Nephron progenitor cell (in vitro differentiated cells): ENCODE data around the gene APLP2.
"Not testable (repeated sequence)": the region's sequence is repeated elsewhere in the genome, so short reads cannot be mapped to it uniquely, and the experiment has no call there.

Source experiments
- DNase-seq: peaks from one replicate; pipeline ENCODE4 v3.0.0; 2021
- H3K27ac Mint-ChIP-seq: 2 replicates; pipeline ENCODE4 v1.8.0; 2021; ENCODE audit warnings: mild to moderate bottlenecking, moderate library complexity, mixed read lengths
- H3K27me3 Mint-ChIP-seq: 2 replicates; pipeline ENCODE4 v1.8.0; 2021; ENCODE audit warnings: mild to moderate bottlenecking, low read depth, mixed read lengths; ENCODE audit not compliant: poor library complexity
- H3K36me3 Mint-ChIP-seq: 2 replicates; pipeline ENCODE4 v1.8.0; 2021; ENCODE audit warnings: low read depth, mixed read lengths
- H3K4me1 Mint-ChIP-seq: 2 replicates; pipeline ENCODE4 v1.8.0; 2021; ENCODE audit warnings: mixed read lengths
- H3K4me3 Mint-ChIP-seq: 2 replicates; pipeline ENCODE4 v1.8.0; 2021; ENCODE audit warnings: mild to moderate bottlenecking, moderate library complexity, mixed read lengths
- H3K9me3 Mint-ChIP-seq: 2 replicates; pipeline ENCODE4 v1.8.0; 2021; ENCODE audit warnings: mild to moderate bottlenecking, moderate library complexity, mixed read lengths
- TF ChIP-seq, protein P1 (sequence below): fragments of 200-600 bp; sonication (generic); IDR thresholded peaks from 2 replicates; pipeline ENCODE4 v1.5.0; 2021; ENCODE audit warnings: antibody characterized with exemption

The APLP2 gene

DNA sequence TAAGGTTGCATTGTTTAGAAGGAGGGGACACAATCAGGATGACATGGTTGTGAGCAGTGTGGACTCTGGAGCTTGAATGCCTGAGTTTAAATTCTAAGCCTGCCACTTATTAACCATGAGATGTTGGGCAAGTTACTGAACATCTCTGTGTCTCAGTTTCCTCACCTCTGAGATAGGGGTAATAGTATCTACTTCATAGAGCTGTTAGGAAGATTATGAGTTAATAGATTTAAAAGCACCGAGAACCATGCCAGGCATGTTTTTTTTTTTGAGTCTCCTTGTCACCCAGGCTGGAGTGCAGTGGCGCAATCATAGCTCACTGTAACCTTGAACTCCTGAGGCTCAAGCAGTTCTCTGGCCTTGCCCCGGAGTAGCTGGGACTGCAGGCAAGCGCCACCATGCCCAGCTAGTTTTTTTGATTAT is 123.2 kb downstream of the APLP2 start:
- no peak for DNase-seq
- H3K9me3 Mint-ChIP-seq, result no peaks in the 10 kb centered on the region
- H3K36me3 Mint-ChIP-seq, result no peaks in the 10 kb centered on the region
- H3K4me1 Mint-ChIP-seq, result no peaks in the 10 kb centered on the region
- TF ChIP-seq, protein P1, sequence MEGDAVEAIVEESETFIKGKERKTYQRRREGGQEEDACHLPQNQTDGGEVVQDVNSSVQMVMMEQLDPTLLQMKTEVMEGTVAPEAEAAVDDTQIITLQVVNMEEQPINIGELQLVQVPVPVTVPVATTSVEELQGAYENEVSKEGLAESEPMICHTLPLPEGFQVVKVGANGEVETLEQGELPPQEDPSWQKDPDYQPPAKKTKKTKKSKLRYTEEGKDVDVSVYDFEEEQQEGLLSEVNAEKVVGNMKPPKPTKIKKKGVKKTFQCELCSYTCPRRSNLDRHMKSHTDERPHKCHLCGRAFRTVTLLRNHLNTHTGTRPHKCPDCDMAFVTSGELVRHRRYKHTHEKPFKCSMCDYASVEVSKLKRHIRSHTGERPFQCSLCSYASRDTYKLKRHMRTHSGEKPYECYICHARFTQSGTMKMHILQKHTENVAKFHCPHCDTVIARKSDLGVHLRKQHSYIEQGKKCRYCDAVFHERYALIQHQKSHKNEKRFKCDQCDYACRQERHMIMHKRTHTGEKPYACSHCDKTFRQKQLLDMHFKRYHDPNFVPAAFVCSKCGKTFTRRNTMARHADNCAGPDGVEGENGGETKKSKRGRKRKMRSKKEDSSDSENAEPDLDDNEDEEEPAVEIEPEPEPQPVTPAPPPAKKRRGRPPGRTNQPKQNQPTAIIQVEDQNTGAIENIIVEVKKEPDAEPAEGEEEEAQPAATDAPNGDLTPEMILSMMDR, result no peak
- H3K4me3 Mint-ChIP-seq, result no peak overlapping the region
- no peak overlapping the region for H3K27ac Mint-ChIP-seq
- H3K27me3 Mint-ChIP-seq, result peaks cover 11% of the 10 kb centered on the region

GRCh38 chr11:130193551-130193950 is 123.9 kb downstream of the APLP2 start:
- not testable (repeated sequence) for H3K4me1 Mint-ChIP-seq, H3K9me3 Mint-ChIP-seq, H3K4me3 Mint-ChIP-seq, H3K36me3 Mint-ChIP-seq, H3K27ac Mint-ChIP-seq, DNase-seq
- peaks cover 11% of the 10 kb centered on the region for H3K27me3 Mint-ChIP-seq
